SH-SY5Y (cell line): Measurements from ENCODE around the gene TERB1.

Experiments
- GATA2 ChIP-seq: IDR thresholded peaks from 2 replicates; pipeline ENCODE4 v1.6.1; 2011; ENCODE audit warnings: mild to moderate bottlenecking, low read depth, low read length
- GATA3 ChIP-seq: IDR thresholded peaks from 2 replicates; pipeline ENCODE4 v1.6.1; 2011; ENCODE audit warnings: low read depth, mild to moderate bottlenecking, low read length, moderate library complexity

- no peak for TF ChIP-seq GATA3
- no peak for TF ChIP-seq GATA2
Measured at GRCh38 chr16:66832661-66833305, 31.4 kb upstream of the TERB1 start.
